NCI-H2081 treated with DMSO at 0.1 percent for 48 hours (cell line): ENCODE data around the gene FOXN4.

ENCODE experiments used
- DNase-seq: peaks from one replicate; lab custom pipeline; 2025; lab: John Stamatoyannopoulos, UW

FOXN4 gene

DNA sequence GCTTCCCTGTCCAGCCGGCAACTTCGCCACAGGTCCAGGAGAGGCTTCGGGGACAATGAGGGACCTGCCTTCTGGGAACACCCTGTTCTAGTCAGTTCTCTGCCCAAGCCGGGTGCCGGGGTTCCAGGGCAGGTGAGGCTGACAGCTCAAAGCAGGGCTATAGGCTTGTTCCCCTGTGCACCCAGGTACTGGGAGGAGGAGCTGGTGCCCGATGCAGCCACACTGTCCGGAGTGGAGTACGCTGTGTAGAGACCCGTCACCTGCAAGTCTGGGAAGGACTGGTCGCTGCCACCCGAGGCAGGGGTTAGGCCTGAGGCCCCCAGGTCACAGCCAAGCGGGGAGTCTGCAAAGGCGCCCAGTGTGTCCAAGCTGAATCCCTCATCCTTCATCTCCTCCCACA, 29.6 kb downstream of the FOXN4 start:
- no peak for DNase-seq

DNA sequence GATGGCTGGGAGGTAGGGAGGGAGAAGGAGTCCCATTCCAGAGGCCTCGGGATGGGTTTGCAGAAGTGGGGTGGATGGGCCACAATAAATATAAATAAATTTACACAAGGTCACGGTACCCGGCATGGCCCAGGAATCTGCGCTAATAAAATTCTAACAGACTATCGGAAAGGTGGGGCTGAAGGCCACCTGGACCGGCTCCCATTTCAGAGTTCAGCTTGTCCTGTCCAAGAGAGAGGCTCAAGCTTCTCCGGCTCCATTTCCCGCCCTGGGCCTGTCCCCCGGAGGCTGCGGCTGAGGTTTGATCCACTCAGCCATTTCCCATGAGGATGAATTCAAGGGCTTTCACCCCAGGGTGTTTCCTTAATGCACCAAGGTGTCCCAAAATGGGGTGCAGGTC, 30.2 kb downstream of the FOXN4 start:
- no peak for DNase-seq

DNA sequence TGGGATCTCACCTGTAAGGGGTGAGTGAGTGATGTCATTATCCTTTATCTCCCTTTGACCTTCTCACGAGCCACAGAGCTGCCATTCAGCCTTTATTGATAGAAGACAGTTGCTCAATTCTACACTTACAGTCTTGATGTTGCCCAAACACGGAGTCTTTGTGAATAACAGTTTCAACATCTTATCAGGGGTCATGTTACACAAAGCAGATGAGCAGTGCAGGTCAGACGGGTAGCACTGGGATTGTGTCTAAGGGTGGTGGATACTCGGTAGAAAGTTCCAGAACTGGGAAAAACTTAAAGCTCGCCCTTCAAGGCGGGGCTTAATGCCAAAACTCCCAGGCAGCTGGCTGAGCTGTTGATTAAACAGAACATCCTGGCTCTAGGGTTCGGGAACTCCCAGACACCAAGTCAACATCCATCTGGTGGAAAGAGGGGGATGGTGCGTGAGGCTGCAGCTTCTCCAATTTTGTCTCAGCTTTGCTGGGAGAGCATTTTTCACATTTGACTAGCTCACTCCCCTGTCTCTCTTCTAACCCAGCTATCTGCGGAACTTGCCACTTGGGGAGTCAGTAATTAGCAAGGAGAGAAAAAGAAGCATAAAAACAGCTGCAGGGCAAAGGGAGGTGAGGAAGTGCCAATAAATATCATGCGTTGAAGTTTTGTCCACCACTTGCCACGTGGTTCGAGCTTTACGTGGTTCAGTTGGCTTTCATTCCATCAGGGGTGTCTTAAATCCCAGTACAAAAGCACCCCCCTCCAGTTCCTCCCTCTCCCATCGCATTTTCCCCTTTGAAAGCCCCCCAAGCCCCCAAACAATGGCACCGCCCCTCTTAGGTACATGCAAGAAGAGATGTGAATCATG, 31.0 kb downstream of the FOXN4 start:
- DNase-seq: no peak

DNA sequence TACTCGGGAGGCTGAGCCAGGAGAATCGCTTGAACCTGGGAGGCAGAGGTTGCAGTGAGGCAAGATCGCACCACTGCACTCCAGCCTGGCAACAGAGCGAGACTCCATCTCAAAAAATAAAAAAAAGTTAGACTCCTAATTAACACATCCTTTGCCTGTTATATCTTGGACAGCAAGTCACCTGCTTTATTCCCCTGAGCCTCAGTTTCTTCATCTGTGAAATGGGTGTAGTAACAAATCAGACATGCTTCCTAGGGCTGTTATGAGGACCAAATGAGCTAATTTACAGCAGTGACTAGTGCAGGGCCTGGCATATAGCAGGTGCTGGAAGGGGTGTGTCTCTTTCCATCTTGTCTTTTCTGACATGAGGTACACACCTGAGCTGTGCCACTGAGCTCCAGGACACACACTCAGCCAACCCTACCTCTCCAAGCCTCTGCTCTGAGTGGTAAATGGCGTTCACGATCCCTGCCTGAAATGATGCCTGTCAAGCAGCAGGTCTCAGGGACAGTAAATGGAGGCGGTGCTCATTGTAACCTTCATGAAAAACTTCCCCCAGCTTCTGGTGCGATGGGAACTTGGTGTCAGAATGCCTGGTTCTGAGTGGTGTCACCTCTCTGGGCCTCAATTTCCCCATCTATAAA, 31.7 kb downstream of the FOXN4 start:
- DNase-seq: no peak

DNA sequence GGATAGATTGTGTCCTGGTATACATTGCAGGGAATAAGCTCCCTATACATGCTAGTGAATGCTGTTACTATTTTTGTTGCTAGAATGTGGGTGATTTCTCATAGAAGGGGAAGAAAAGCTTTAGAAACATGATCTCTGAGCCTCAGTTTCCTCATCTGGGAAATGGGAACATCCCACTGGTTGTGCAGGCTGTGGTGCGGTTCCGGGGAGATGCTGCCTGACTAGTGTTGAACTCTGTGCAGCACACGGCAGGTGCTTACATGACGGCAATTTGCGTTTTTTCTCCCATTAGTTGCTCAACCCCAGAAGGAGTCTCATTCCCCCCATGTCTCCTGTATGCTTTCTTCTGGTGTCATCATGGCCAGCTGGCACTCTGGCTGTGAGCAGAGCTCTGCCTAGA, 32.9 kb downstream of the FOXN4 start:
- DNase-seq: no peak

DNA sequence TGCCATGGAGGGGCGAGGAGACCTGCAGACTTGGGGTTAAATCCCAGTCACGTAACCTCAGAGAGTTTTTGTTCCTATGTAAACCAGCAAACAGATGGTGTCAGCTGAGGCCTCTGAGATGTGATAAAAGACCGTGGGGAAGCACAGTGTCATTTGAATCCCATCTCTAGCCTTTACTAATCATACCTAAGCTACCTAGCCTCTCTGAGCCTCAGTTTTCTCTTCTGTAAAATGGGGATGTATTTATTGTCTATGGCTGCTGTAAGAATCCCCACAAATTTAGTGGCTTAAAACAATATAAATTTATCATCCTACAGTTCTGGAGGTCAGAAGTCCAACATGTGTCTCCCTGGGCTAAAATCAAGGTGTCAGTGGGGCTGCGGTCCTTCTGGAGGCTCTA, 33.9 kb downstream of the FOXN4 start:
- no peak for DNase-seq

DNA sequence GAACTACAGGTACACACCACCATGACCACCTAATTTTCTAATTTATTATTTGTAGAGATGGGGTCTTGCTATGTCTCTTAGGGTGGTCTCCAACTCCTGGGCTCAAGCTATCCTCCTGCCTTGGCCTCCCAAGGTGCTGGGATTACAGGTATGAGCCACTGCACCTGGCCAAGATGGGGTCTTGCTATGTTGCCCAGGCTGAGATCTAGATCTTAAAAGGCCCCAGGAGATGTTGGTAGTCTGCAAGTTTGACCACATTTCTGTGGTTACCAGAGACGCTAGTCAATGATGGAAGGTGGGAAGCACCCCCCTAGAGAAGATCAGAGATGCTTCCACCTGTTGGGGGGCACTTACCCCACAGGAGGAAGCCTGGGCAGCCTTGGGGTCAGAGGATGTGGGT, 34.7 kb downstream of the FOXN4 start:
- no peak for DNase-seq

DNA sequence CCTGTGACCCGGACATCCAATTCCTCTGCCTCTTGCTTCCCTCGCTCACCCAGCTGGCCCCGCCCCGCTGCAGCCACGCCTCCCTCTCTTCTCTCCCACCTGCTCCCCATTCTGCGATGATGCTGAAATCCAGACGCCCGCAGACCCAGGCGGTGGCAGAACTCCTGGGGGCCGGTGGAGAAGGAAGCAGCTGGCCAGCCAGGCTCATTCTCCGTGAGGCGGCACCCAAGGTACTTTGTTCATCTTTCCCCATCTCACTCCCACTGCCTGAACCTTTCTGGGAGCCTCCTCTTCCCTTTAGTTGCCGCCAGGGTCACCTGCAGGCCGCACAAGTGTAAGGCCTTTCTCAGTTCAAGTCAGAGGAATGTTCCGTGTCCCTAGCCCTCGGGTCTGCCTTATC, 35.7 kb downstream of the FOXN4 start:
- no peak for DNase-seq

DNA sequence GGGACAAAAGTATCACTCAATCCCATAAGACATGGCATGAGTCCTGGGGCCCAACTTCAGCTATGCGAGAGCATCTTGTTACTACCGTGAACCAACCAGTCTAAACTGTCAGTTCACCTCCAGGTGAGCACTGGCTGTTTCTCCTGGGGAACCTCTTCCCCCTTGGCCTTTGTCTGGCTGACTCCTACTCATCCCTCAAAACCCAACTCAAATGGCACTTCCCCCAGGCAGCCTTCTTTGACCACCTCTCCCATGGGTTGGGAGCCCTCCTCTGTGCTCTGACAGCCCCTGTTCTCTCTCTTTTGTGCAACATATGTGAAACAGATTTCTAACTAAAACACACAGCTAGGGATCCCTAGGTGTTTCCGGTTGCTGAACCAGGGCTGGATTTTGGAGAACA, 37.7 kb downstream of the FOXN4 start:
- DNase-seq: no peak

DNA sequence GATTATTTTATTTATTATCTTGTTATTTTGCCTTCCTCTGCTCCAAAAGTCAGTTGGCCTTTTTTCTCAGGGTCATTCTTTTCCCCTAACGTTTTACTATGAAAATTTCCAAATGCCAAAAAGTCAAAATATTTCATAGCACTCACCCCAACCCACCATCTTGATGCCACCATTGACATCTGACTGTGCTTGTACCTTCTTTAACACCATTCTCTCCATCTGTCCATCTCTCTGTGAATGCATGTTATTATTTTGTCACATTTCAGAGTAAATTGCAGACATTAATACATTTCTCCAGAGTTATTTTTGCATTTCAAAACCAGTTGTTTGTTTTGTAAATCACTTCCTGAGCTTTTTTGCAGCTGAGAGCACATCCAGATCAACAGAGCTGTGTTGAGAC, 38.6 kb downstream of the FOXN4 start:
- no peak for DNase-seq

DNA sequence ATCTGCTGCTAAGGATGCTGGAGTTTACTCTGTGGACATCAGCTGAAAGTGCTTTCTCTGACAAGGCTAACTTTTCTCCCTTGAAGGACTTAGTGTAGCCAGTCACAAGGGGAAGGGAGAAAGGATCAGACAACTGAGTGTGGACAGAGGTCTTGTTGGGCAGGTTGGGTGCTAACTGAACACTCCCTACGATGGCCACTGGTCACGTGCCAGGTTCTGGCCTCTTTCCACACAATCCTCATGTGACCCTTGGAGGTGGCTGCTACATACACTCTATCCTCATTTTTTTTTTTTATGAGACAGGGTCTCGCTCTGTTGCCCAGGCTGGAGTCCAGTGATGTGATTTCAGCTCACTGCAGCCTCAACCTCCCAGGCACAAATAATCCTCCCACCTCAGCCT, 39.7 kb downstream of the FOXN4 start:
- DNase-seq: no peak

DNA sequence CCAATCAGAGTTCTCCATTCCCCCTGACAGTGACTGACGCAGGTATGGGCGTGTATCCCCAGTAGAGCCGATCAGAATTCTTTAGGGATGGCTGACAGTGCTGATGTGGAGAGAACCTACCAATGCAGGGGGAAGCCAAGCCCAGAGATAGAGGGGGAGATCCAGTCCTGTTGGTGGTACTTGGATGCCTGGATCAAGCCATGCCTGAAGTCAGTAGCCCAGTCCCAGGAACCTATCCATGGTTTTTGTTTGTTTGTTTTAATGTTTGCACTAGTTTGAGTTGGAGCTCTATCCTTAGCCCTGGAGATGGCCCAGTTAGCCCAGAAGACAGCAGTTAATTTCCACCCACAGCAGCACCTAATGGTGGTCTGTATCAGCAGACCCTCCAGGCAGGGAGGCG, 40.2 kb downstream of the FOXN4 start:
- DNase-seq: no peak

DNA sequence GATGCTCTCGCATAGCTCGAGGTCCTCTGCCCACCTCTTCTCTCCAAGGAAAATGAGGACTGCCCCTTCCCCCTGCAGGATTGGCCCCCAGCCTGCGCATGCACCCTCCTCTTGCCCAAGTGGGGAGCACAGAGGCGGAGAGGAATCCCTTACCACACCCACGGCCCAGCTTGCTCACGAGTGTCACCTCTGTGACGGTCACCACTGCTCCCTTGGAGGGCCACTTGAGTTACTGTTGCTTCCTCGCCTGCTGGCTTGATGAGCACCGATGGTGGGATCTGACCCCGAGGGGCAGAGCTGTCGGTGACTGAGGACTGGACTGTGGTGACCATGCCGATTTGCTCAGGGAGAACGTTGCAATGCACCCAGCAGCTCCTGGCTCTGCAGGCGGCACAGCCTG, 41.7 kb downstream of the FOXN4 start:
- no peak for DNase-seq

DNA sequence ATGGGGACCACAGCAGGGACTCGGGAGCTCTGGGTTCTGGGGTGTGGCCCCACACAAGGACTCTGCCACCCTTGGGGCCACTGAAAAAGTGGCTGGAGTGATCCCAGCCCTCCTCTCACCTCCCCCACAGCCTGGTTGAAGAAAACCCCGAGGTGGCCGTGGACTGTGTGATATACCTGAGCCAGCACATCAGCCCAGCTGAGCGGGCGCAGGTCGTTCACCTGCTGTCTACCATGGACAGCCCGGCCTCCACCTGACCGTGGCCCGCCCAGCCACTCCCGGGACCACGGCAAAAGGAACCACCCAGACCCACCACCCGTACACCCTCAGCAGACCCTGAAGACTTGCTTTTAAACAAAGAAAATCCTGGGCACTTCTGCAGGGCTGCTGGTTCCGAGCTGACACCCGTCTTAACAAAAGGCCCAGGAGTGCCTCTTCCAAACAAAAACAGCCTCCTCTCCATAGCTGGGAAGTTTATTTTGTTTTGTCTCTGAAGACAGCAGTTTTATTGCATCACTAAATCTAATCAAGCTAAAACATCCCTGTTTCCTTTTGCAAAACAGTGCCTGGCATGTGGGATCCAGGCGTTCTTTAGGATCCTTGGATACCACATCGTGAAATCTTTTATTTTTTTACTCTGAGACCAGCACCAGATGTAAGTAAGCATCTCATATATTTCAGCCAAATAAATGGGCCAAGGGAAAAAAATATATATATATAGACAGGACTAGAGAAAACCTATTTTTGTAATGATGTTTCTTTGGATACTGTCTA, 42.8 kb downstream of the FOXN4 start:
- DNase-seq: no peak

DNA sequence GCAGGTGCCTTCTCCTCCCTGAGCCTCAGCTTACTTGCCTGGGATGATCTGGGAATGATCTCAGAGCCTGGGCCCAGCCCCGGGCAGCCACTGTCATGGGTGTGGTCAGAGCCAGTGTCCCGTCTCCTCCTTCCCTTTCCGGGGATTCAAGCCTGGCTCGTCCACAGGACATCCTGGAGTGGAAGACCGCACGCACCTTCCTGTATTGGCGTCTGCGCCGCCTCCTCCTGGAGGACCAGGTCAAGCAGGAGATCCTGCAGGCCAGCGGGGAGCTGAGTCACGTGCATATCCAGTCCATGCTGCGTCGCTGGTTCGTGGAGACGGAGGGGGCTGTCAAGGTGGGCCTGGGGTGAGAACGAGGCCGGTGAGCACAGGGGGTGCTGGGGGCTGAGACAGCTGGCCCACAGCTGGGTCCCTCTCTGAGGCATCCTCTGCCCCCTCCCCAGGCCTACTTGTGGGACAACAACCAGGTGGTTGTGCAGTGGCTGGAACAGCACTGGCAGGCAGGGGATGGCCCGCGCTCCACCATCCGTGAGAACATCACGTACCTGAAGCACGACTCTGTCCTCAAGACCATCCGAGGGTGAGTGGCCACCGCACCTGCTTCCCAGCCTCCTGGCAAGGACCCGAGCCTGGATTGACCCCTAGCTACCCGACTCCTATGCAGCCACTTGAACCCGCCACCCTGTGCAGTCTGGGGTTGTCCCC, 44.0 kb downstream of the FOXN4 start:
- DNase-seq: no peak

DNA sequence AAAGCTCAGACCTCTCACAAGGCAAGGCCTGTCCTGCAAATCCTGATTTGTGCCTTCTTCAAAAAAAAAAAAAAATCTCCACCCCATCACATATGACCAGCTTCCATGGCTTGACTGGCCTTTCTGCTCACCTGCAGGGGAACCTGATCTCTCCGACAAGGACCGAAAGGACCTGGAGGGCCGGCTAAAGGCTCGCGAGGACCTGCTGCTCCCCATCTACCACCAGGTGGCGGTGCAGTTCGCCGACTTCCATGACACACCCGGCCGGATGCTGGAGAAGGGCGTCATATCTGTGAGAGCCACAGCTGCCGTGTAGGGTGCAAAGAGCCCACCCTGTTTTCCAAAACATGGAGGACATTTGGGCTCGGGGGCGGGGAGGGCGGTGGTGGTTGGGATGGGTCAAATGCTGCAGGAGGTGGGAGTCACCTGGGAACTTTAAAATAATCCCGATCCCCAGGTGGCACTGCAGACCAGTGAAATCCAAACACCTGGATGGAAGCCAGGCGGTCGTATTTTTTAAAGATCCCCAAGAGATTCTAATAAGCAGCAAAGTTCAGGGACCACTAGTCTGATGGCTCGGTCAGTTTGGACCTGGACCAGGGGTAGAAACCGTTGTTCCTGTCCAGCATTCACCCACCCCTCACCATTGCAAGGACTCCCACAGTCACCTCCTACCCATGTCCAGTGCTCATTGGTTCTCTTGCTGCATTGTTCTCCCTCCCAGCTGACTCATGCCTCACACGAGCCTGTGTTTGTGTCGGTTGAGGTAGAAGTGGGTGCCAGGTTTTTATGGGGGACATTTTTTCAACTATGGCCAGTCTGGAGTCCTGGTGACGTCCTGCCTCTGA, 44.8 kb downstream of the FOXN4 start:
- DNase-seq: peak; percentile 35

DNA sequence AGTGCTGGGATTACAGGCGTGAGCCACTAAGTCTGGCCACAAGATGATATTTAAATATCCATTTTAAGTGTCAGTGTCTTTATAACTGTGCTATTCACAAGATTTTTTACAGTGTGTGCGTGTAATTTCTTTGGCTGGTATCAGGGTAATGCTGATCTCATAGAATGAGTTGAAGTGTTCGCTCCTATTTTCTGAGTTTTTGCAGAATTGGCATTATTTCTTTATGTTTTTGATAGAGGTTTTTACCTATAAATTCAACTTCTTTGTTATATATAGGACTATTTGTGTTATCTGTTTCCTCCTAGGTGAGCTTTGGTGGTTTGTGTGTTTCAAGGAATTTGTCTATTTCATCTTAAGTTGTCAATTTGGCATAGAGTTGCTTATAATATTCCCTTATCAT, 45.6 kb downstream of the FOXN4 start:
- DNase-seq: no peak

DNA sequence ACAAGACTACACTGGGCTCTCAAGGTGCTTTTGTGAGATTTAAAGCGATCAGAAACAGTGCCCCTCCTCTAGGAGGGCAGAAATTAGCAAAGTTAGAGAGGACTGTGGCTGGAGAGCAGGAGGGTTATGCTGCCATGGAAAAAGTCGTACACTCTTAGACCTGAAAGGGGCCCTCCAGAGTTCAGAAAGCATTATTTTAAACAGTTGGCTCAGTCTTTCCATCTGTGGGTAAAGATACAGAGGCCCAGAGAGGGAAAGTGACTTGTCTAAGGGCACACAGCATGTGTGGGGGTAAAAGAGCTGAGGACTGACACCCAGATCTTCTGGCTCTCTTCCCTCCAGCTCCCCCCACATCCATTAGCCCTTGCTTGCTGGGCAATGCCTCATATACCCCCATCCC, 47.1 kb downstream of the FOXN4 start:
- no peak for DNase-seq

DNA sequence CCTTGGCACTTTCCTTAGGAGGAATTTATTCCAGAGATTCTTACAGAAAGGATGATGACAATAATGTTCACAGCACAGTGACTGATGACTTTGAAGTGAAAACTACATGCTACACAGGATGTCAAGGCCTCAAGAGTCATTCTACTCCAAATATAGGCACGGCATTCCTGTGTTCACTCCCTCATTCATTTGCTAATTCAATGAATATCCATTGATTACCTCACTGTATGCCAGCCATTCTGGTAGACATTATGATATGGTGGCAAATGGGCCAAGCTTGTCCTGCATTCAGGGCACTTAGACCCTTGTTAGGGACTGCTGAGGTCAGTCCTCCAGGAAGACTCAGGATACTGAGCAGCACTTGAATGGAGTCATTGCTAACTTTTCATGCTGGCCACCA, 48.0 kb downstream of the FOXN4 start:
- DNase-seq: no peak

DNA sequence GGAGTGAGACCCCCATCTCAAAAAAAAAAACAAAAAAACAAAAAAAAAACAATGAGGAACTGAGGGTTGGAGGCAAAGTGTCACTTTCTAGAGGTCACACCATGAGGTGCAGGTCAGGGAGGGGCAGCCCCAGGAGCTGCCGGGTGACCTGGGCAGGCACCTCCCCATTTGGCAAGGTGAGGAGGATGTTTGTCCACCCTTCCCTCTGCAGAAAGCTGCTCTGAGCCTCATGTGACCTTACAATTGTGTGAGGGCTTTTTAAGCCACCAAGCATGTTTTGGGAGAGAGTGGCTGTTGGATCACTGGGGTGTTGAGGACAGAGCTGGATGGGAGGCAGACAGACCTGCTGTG, 49.6 kb downstream of the FOXN4 start:
- DNase-seq: no peak
